ENCODE data around the gene KLHDC10.

GRCh38 chr7:130144312-130145171 lies 74.2 kb downstream of the KLHDC10 start:
- TF ChIP-seq, protein P1, sequence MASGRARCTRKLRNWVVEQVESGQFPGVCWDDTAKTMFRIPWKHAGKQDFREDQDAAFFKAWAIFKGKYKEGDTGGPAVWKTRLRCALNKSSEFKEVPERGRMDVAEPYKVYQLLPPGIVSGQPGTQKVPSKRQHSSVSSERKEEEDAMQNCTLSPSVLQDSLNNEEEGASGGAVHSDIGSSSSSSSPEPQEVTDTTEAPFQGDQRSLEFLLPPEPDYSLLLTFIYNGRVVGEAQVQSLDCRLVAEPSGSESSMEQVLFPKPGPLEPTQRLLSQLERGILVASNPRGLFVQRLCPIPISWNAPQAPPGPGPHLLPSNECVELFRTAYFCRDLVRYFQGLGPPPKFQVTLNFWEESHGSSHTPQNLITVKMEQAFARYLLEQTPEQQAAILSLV (CRISPR knock-in tag; IDR thresholded peaks at IDR 0.05; ENCODE audit: borderline replicate concordance): no peak
- TF ChIP-seq, protein P2, sequence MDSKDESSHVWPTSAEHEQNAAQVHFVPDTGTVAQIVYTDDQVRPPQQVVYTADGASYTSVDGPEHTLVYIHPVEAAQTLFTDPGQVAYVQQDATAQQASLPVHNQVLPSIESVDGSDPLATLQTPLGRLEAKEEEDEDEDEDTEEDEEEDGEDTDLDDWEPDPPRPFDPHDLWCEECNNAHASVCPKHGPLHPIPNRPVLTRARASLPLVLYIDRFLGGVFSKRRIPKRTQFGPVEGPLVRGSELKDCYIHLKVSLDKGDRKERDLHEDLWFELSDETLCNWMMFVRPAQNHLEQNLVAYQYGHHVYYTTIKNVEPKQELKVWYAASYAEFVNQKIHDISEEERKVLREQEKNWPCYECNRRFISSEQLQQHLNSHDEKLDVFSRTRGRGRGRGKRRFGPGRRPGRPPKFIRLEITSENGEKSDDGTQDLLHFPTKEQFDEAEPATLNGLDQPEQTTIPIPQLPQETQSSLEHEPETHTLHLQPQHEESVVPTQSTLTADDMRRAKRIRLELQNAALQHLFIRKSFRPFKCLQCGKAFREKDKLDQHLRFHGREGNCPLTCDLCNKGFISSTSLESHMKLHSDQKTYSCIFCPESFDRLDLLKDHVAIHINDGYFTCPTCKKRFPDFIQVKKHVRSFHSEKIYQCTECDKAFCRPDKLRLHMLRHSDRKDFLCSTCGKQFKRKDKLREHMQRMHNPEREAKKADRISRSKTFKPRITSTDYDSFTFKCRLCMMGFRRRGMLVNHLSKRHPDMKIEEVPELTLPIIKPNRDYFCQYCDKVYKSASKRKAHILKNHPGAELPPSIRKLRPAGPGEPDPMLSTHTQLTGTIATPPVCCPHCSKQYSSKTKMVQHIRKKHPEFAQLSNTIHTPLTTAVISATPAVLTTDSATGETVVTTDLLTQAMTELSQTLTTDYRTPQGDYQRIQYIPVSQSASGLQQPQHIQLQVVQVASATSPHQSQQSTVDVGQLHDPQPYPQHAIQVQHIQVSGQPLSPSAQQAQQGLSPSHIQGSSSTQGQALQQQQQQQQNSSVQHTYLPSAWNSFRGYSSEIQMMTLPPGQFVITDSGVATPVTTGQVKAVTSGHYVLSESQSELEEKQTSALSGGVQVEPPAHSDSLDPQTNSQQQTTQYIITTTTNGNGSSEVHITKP (CRISPR knock-in tag; IDR thresholded peaks at IDR 0.05; ENCODE audit: low read depth): no peak
- TF ChIP-seq CTCF (CRISPR knock-in tag; IDR thresholded peaks at IDR 0.05): no peak
- TF ChIP-seq ZNF274 (CRISPR knock-in tag; IDR thresholded peaks at IDR 0.05): no peak
